ENCODE measurements around the gene MUC20.

GRCh38 chr3:195690951-195691350 lies 29.8 kb upstream of the MUC20 start:
- TF ChIP-seq CTCF (IDR thresholded peaks at IDR 0.05), result no peak
- TF ChIP-seq POLR2A (IDR thresholded peaks at IDR 0.05), result no peak

Measured in right lobe of liver (tissue), 4 donors.